Osteocyte (in vitro differentiated cells): ENCODE measurements around the gene GALNTL6. TPM values are rescaled to one million over a fixed set of nuclear protein-coding genes. Genes with fewer than 3 reads are reported as not detected.

Experiments
- DNase-seq: peaks from one replicate; pipeline ENCODE4 v3.0.0; 2021; ENCODE audit warnings: mixed read lengths; ENCODE audit not compliant: unreplicated experiment; ENCODE audit errors: extremely low spot score
- H3K27ac Mint-ChIP-seq: one replicate; pipeline ENCODE4 v1.8.0; 2021; ENCODE audit warnings: mild to moderate bottlenecking, mixed read lengths; ENCODE audit not compliant: unreplicated experiment
- H3K27me3 Mint-ChIP-seq: one replicate; pipeline ENCODE4 v1.8.0; 2021; ENCODE audit warnings: mixed read lengths; ENCODE audit not compliant: unreplicated experiment
- H3K36me3 Mint-ChIP-seq: one replicate; pipeline ENCODE4 v1.8.0; 2021; ENCODE audit warnings: mixed read lengths; ENCODE audit not compliant: unreplicated experiment
- H3K4me1 Mint-ChIP-seq: one replicate; pipeline ENCODE4 v1.8.0; 2021; ENCODE audit warnings: mixed read lengths; ENCODE audit not compliant: unreplicated experiment
- H3K4me3 Mint-ChIP-seq: one replicate; pipeline ENCODE4 v1.8.0; 2021; ENCODE audit warnings: mild to moderate bottlenecking, moderate library complexity, mixed read lengths; ENCODE audit not compliant: unreplicated experiment
- H3K9me3 Mint-ChIP-seq: one replicate; pipeline ENCODE4 v1.8.0; 2021; ENCODE audit warnings: mixed read lengths; ENCODE audit not compliant: unreplicated experiment
- total RNA-seq: library from RNA; stranded (reverse); gene quantifications from 2 replicates; pipeline ENCODE4 v1.2.1, GENCODE V29; 2021
- TF ChIP-seq, protein P1 (sequence below): fragments of 200-600 bp; sonication (generic); IDR thresholded peaks from 2 replicates; pipeline ENCODE4 v1.5.0; 2021; ENCODE audit warnings: antibody characterized with exemption, mild to moderate bottlenecking, moderate library complexity

Gene GALNTL6
- total RNA-seq, 1 donor from 2014 or later: not detected

DNA sequence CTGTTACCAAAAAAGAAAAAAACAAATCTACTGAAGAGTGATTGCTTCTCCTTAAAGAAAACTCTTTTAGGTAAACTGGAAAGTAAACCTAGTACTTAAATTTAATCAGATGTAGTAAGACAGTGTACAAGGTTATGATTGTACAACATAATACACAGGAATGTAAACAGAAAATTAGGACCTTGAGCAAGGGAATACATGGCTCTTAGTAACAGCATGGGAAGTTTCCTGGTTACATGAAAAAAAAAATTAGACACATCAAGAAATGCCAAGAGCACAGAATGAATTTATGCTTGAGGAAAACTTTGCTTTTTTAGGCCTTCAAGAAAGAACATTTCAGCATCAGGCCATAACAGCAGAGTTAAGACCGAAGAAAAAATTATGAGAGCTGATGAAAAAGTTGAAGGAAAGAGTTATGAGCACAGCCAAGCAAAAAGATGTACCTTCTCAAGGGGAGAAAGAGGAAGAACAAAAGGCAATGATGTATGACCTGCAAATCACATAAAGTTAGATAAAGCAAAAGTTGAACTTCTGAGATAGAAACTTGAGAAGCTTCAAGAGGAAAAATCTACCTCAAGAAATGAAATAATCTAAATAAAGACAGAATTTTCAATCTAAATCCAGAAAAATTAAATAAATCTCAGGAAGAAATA lies 311.6 kb downstream of the GALNTL6 start:
- no peaks in the 10 kb centered on the region for H3K4me1 Mint-ChIP-seq
- H3K27me3 Mint-ChIP-seq: no peaks in the 10 kb centered on the region
- no peak overlapping the region for H3K27ac Mint-ChIP-seq
- H3K36me3 Mint-ChIP-seq: no peaks in the 10 kb centered on the region
- H3K9me3 Mint-ChIP-seq: no peaks in the 10 kb centered on the region
- DNase-seq: no peak
- H3K4me3 Mint-ChIP-seq: no peak overlapping the region
- TF ChIP-seq, protein P1, sequence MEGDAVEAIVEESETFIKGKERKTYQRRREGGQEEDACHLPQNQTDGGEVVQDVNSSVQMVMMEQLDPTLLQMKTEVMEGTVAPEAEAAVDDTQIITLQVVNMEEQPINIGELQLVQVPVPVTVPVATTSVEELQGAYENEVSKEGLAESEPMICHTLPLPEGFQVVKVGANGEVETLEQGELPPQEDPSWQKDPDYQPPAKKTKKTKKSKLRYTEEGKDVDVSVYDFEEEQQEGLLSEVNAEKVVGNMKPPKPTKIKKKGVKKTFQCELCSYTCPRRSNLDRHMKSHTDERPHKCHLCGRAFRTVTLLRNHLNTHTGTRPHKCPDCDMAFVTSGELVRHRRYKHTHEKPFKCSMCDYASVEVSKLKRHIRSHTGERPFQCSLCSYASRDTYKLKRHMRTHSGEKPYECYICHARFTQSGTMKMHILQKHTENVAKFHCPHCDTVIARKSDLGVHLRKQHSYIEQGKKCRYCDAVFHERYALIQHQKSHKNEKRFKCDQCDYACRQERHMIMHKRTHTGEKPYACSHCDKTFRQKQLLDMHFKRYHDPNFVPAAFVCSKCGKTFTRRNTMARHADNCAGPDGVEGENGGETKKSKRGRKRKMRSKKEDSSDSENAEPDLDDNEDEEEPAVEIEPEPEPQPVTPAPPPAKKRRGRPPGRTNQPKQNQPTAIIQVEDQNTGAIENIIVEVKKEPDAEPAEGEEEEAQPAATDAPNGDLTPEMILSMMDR: no peak

DNA sequence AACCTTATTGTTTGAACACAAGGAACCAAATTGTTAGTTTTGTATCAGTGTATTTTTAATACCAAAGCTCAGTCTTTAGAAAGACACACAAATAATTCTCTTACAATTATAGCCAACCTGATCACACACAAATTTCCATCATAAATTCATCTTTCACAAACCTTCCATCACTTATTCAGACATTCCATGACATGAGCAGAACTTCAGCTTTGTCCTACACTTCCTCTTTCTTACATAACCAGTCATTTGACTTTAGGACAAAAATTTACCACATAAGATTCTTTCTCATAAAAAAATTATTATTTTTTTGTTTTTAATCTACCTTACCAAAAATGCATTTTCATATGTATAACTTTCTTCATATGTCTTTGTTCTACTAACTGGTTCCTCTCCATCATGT lies 312.2 kb downstream of the GALNTL6 start:
- no peak for DNase-seq
- H3K4me1 Mint-ChIP-seq: no peaks in the 10 kb centered on the region
- TF ChIP-seq, protein P1: no peak
- H3K9me3 Mint-ChIP-seq: no peaks in the 10 kb centered on the region
- no peaks in the 10 kb centered on the region for H3K27me3 Mint-ChIP-seq
- H3K4me3 Mint-ChIP-seq: no peak overlapping the region
- H3K27ac Mint-ChIP-seq: no peak overlapping the region
- no peaks in the 10 kb centered on the region for H3K36me3 Mint-ChIP-seq

DNA sequence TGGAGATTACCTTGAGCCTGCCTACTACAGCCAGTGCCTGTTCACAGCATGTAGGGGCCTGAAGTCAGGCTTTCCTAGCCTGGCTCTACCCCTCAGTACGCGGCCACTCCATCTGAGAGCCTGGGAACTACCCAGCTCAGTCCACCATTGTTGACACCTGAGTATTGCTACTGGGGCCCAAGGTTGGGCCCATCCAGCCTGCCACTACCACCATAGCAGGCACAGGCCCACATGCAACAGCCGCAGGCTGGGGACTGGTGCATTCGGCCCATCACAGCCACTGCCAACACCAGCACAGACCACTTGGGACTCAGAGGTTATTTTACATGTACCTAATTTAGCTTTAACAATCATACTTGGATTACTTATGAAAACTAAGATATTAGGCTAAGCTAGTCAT lies 314.0 kb downstream of the GALNTL6 start:
- Mint-ChIP-seq H3K9me3 (no peaks in the 10 kb centered on the region), H3K4me1 (peaks cover 3% of the 10 kb centered on the region), H3K36me3 (no peaks in the 10 kb centered on the region), H3K4me3 (no peak overlapping the region), H3K27me3 (no peaks in the 10 kb centered on the region), H3K27ac (no peak overlapping the region)
- DNase-seq: no peak
- TF ChIP-seq, protein P1: no peak

DNA sequence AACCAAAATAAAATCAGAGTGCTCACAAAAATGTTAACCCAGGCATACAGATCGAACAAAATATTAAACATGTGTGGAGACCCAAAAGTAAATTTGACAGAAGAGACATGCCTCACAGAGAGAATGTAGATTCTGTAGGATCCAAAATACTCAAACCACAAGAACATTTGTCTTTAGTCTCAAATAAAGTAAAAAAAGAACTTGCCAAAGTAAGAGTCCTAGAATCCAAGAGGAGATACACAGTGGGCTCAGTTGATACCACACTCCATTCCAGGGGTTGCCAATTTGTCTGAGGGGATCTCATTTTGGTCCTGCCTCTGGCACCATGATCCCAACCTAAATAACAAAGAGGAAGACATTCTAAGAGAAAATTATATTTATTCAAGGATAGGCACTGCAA lies 316.4 kb downstream of the GALNTL6 start:
- Mint-ChIP-seq H3K27me3 (no peaks in the 10 kb centered on the region), H3K4me3 (no peak overlapping the region), H3K4me1 (peaks cover 3% of the 10 kb centered on the region), H3K27ac (no peak overlapping the region), H3K9me3 (no peaks in the 10 kb centered on the region), H3K36me3 (no peaks in the 10 kb centered on the region)
- TF ChIP-seq, protein P1: no peak
- no peak for DNase-seq

DNA sequence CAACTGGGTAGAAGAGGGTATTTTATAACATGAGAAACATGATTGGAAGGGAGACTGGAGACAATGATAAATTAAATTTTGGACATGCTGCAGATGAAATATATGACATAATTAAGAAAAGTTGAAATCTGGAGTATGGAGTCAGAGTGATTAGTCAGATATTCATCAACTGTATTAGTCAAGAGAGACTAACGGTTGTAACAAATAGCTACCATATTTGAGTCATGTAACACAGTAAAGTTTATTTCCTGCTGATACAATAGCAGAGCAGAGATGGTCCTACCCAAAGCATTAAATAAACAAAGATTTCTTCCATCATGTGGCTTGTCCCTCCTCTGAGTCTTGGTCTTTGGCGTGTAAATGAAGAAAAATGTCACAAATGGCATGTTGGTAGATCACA lies 321.3 kb downstream of the GALNTL6 start:
- Mint-ChIP-seq H3K27ac (no peak overlapping the region), H3K4me3 (no peak overlapping the region), H3K9me3 (no peaks in the 10 kb centered on the region), H3K27me3 (no peaks in the 10 kb centered on the region), H3K36me3 (no peaks in the 10 kb centered on the region), H3K4me1 (peaks cover 3% of the 10 kb centered on the region)
- DNase-seq: no peak
- TF ChIP-seq, protein P1: no peak
